Stimulated activated CD8-positive, alpha-beta memory T cell treated with anti-CD3 and anti-CD28 coated beads, Interleukin-12 subunit alpha, Interleukin-12 subunit beta, amount 100 ng/mL, for 1 hour (primary cell): ENCODE data around the gene PRKAG2.

Experiments
- DNase-seq: peaks from one replicate; pipeline ENCODE4 v3.0.0-alpha.2; 2020; ENCODE audit warnings: low read depth

Gene PRKAG2

DNA sequence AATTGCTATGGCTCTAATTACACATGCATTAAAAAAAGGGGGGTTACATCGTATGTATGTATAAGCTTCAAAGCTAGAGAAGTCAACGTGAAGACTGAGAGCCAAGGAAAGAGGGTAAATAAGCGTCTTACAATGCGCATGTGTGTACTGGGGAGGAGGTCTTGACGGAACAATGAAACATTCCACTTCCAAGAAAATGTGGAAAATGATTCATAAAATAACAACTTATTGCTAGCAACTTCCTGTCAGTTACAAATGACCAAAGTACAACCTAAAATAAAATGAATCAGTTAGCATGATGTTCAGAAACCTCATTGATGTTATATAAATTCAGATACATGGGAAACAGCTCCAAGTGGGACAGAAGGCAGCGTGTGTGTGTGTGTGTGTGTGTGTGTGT, 253.1 kb downstream of the PRKAG2 start:
- no peak for DNase-seq

DNA sequence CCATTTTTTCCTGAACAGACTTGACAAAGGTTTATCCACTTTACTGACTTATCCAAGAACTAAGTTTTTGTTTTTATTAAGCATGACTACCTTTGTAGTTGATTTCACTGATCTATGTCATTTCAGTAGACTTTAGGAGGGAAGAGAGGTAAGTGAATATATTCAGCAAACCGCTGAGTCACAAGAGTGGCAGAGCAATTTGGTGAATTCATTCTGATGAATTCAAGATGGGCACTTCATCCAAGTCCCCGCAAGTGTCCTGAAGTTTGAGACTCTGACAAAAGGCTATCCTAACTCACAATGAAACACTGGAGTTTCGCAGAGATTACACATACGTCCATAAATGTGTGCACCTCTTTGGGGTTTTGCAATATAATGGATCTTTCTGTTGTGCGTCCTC, 255.0 kb downstream of the PRKAG2 start:
- no peak for DNase-seq

DNA sequence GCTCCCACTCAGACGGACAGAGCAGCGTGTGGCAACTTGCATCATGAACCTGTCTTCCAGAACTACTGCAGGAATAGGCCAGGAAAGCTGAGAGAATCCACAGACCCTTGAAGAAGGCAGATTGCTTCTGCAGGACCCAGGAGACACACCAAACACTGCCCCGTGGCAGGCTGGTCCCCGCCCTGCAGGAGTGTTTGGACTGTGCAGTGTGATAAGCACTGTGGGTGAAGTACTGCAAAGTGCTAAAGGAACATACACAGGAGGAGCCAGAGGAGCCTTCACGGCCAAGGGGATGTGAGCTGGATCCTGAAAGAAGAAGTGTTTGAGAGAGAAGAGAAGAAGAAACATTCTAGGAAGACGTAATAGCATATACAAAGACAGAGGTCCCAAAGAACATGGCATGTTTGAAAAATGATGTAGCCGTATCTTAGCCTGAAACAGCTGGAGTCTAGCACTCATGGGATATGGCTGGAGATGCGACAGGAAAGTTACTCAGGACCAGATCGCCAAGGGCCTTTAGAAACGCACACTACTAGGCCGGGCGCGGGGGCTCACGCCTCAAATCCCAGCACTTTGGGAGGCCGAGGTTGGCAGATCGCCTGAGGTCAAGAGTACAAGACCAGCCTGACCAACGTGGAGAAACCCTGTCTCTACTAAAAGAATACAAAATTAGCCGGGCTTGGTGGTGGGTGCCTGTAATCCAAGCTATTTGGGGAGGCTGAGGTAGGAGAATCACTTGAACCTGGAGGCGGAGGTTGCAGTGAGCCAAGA, 260.3 kb downstream of the PRKAG2 start:
- DNase-seq = no peak

DNA sequence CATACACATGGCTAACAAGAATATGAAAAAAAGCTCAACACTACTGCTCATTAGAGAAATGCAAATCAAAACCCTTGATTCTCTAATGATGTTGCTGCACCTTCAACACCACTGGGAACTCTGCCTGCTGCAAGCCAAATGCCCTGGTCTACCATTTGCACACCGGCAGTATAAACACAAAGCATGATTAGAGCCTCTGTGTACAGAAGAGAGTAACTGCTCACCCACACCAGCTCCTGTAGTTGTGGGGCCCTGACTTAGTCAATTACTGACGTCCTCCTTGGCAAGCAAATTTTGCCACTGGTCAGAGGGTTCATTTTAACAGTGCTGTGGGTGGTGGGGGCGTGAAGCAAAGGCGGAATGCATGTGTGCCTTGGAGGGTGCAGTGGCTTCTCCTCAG, 261.1 kb downstream of the PRKAG2 start:
- DNase-seq = no peak

DNA sequence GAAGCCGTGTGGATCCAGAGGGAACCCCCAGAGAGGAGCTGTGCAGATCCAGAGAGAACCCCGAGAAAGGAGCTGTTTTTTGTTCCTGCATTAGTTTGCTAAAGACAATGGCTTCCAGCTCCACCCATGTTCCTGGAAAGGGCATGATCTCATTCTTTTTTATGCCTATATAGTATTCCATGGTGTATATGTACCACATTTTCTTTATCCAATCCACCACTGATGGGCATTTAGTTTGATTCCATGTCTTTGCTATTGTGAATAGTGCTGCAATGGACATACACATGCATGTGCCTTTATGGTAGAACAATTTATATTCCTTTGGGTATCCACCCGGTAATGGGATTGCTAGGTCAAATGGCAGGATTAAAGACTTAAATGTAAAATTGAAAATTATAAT, 261.9 kb downstream of the PRKAG2 start:
- DNase-seq = no peak

DNA sequence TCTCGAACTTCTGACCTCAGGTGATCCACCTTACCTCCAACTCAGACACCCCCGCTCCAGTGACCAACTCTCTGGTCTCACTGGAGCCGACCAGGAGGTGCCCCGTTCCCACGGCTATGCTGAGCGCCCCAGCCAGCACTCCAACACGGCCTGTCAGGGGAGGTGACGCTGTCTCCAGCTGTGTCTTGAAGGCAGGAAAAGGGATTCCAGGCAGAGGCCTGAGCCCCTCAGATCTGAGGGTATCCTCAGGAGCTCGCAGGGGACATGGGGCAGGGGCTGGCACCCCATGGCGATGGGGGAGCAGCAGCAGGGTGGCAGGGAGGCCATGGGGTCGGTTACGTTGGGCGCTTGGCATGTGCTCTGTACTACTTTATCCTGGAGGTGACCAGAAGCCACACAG, 262.9 kb downstream of the PRKAG2 start:
- DNase-seq = no peak

DNA sequence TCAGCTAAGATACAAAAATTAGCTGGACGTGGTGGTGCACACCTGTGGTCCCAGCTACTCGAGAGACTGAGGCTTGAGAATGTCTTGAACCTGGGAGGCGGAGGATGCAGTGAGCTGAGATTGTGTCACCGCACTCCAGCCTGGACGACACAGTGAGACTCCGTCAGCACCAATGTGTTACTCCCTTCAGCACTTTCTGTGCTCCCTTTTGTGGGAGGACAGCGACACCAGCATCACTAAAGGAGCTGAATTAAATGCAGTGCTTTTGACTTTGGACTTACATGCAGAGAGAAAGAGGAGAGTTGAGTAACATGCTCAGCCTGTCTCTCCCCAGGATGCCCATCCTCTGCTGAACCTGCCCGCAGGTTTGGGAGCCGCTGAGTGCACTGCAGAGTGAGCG, 265.0 kb downstream of the PRKAG2 start:
- DNase-seq = no peak

DNA sequence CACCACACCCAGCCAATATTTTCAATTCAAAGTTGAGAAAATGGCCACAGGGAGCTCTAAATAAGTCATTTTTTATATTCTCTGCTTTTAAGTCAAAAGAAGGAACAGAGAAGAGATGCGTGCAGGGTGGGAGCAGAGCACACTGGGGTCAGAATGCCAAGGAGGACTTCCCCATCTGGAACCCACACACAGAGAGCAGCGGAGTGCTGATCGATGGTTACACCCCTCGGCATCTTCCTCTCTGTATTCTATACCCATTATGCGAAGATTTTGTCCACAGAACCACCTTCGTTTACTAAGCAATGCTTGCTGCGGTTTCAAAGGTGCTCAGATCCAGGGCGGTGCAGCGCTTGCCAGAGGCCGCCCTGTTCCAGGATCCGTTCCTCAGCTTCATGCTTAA, 265.9 kb downstream of the PRKAG2 start:
- no peak for DNase-seq

DNA sequence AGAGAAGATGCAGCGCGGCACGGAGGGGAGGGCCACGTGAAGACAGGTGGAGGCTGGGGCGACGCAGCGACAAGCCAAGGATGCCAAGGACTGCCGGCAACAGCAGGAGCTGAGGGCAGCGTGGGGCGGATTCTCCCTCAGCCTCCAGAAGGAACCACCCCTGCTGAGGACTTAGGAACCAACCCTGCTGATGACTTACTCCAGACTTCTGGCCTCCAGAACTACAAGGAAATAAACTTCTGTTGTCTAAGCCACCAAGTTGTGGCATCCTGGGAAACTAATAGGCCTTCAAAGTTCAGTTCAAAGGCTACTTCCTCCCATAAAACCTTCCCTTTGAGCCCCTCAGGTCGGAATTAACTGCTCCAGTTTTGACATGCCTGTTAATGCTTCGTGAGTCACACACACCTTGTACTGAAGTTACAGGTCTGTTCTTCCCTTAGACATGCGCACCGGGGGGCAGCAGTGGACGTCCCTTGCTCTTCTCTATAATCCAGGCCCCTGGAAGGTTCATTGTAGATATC, 268.8 kb downstream of the PRKAG2 start:
- no peak for DNase-seq

DNA sequence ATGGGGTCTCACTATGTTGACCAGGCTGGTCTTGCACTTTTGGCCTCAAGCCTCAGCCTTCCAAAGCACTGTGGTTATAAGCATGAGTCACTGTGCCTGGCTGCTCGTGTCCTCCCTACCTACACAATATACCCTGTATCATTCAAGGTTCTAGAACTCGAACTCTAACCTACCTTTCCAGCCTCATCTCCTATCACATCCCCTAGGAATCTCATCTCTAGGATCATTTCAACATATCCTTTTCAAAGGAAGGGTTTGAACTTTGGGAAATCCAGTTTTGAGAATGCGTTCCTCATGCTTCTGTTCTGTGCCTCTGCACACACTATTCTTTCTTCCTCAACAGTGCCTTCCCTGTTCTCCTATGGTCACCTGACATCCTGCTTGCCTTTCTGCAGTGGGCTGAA, 269.4 kb downstream of the PRKAG2 start:
- DNase-seq = no peak

DNA sequence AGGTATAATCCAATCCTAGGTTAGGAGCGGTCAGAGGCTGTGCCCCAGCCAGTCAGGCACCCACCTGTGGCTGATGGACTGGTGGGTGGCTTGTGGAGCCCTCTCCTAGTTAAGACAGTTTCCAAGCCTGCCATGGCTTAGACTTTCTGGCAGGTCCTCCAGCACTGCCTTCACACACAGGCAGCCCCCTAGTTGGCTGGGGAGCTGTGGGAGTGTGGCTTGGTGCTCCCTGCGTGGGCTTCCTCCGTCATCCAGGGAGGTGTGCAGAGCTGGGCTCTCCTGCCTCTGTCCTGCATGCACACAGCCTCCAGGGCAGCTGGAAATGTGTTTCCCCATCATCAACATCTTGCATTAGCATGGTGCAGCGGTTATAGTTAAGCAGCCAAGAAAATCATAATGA, 273.0 kb downstream of the PRKAG2 start:
- DNase-seq = no peak

DNA sequence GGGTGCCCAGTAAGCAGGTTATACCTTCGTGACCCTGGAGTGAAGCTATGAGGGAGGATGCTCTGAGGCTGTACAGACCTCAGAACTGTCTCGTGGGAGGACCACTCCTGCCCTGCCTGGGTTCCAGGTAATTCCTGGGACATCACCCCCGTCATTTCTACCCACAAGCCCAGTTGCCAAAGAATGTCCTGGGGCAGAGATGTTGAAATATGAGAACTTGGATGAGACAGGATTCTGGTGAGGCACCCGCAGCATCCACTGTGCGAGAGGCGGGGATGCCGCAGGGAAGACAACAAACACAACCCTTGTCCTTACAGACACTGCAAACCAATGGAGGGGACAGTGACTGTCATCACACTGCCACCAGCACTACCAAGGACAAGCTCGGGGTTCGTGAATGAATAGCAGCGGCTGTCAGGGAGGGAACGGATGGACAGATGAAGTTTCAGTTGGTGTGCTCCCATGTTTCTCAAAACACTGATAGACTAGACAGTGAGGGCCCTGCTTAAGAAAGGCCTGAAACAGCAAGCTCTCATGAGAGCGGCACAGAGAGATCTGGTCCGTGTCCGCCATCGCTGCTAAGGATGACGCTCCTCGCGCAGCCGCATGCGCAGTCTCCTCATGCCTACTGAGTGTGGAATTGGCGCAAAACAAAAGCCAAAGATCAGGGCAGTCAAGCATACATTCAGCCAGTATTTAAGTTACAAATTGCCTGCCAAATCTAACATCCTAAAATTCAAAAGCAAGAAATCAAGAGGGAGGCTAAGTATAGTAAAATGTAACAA, 275.2 kb downstream of the PRKAG2 start:
- DNase-seq = no peak

DNA sequence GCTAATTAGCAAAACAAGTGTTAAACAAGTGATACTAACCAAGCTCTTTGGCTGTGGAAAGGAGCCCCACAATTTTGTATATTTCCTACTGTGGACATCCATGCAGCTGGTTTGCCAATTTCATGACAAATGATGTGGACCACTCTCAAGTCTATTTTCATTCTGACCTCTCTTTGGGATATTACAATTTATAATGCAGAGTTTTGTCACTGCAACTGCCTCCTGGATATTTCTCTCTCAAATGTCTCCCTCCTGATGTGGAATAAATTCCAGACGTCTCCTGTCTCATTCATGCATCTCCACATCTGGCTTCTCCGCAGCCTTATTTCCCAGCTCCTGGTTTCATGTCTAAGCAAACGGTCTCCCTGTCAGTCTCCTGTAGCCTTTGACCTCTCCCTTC, 276.6 kb downstream of the PRKAG2 start:
- no peak for DNase-seq

DNA sequence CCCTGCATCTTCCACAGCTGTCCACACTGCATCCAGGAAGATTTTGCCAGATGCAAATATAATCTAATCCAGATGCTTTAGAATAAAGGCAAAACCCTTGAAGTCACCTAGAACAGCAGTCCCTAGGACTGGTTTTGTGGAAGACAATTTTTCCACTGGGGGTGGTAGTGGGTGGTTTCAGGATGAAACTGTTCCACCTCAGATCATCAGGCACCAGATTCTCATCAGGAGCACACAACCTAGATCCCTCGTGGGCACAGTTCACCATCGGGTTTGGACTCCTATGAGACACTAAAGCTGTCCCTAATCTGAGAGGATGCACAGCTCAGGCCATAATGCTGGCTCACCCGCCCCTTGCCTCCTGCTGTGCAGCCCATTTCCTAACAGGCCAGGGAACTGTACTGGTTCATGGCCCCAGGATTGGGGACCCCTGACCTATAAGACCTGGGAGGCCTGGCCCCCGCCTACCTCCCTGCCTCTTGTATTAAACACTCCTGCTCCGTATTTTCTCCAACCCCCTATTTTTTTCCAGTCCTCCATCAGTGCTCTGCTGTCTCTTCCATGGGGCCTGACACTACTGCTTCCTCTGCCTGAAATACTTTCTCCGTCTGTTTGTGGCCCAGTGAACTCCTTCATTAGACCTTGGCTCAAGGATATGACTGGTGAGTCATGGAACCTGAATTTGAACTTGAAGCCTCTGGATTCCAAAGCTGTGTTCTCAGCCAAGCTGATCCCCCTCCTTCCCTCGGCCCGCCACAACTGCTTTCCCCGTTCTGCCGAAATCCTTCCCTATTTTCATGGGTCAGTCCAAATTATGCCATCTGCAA, 277.3 kb downstream of the PRKAG2 start:
- DNase-seq = no peak

DNA sequence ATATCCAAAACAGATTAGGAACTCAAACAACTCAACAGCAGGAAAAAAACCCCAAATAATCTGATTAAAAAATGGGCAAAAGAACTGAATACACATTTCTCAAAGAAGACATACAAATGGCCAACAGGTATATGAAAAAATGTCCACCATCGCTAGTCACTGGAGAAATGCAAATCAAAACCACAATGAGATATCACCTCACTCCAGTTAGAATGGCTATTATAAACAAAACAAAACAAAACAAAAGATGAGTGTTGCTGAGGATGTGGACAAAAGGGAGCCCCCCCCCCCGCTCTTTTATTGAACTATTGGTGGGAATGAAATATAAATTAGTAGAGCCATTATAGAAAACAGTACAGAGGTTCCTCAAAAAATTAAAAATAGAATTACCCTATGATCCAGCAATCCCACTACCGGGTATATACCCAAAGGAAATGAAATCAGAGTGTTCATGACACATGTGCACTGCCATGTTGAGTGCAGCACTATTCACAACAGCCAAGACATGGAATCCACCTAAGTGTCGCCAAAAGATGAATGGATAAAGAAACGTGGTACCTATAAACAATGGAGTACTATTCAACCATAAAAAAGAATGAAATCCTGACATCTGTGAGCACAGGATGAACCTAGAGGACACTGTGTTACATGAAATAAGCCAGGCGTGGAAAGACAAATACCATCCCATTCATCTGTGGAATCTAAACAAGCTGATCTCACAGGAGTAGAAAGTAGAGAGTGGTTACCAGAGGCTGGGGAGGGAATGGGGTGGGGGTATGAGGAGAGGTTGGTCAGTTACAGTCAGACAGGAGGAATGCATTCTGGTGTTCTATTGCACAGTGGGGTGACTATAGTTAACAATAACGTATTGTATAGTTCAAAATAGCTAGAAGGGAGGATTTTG, 279.1 kb downstream of the PRKAG2 start:
- no peak for DNase-seq

DNA sequence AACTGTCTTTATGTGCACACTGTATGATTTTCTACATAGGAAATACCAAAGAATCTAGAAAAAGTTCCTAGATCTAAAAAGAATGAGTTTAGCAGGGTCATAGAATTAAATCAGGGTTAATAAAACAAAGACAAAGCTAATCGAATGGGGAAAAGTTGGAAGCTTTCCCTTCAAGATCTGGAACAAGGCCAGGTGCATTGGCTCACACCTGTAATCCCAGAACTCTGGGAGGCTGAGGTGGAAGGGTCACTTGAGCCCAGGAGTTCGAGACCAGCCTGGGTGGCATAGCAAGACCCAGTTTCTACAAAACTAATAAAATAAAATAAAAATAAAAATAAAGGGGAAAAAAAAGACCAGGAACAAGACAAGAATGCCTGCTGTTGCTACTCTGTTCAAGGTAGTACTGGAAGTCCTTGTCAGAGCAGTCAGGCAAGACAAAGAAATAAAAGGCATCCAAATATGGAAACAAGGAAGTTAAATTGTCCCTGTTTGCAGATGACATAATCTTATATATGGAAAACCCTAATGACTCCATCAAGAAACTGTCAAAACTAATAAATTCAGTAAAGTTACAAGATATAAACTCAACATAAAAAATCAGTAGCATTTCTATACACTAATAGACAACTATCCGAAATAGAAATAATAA, 281.1 kb downstream of the PRKAG2 start:
- no peak for DNase-seq

DNA sequence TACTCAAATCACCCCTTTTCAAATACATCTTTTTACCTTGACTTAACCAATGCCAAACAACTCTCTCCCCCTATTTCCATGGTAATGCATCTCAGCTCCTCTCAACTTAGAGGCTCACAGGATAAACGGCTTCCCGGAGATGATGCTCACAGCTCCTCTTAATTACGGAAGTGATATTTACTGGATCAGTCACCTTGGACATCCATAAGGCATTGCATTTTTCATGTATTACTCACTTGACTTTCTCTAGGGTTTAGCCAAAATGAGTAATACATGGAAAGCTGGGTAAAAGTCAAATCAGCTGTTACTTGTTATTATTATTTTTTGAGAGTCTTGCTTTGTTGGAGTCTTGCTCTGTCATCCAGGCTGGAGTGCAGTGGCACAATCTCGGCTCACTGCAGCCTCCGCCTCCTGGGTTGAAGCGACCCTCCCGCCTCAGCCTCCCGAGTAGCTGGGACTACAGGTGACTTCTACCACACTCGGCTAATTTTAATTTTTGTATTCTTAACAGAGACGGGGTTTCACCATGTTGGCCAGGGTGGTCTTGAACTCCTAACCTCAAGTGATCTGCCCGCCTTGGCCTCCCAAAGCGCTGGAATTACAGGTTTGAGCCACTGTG, 283.9 kb downstream of the PRKAG2 start:
- DNase-seq = no peak

DNA sequence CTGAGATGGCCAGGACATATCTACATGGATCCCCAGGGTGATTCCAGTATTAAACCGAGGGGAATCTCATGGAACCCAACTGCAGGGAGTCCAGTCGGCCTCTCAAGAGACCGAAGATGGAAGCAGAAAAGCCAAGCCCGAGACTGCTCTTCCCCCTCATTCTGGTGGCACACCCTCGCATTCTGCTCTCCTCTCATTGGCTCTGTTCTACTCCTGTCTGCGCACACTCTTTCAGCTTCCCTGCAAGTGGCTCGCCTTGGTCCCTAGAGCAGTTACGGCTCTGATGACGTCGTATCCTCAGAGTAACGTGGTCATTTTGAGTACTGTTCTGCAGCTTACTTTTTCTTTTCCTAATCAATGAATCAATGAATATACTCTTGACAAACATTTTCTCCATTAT, 284.6 kb downstream of the PRKAG2 start:
- DNase-seq = no peak

DNA sequence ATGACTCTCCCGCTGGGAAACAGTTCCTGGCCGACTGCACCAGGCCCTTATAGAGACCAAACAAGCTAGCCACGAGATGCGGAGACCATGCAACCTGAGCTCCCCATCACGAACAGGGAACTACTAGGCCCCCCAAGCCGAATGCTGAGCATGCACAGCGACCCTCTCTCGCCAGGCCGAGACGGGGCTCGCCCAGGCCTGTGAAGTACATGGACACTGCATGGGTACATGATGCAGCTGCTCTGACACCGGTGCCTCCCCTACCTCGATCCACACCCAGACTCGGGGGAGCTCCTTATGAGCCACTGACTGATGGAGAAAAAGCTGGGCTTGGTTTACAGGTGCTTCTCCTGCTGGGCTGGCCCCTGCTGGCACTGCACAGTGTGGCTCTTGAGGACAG, 285.0 kb downstream of the PRKAG2 start:
- no peak for DNase-seq
